Panc1 (cell line): ENCODE measurements around the gene KIF26B.

Experiments used
- CTCF ChIP-seq: fragments of 450-650 bp; IDR thresholded peaks from 2 replicates; pipeline ENCODE4 v1.5.1; 2017; ENCODE audit warnings: mild to moderate bottlenecking
- REST ChIP-seq, 2 experiments: IDR thresholded peaks; 2 replicates each; pipeline ENCODE4 v1.6.1; 2011 to 2012; ENCODE audit warnings: low read depth in 2 of 2, control low read depth in 1 of 2, low read length in 1 of 2, mild to moderate bottlenecking in 1 of 2, moderate library complexity in 1 of 2; ENCODE audit not compliant: insufficient read depth in 1 of 2
- SIN3A ChIP-seq: IDR thresholded peaks from 2 replicates; pipeline ENCODE4 v1.6.1; 2012; ENCODE audit warnings: low read depth, mild to moderate bottlenecking, low read length, moderate library complexity, borderline replicate concordance; ENCODE audit not compliant: insufficient read depth

- no peak for TF ChIP-seq CTCF
- TF ChIP-seq REST (IDR thresholded peaks at IDR 0.05; ENCODE audit: insufficient read depth in 1 of 2, low read depth in 2 of 2, low read length in 1 of 2), result no peak
- TF ChIP-seq SIN3A, result no peak
These were observed 116.2 kb downstream of the KIF26B start for GRCh38 chr1:245270972-245271371.
